Activated CD4-positive, alpha-beta T cell treated with anti-CD3 and anti-CD28 coated beads, Interleukin-2, amount 50 U/mL, for 4 hours (primary cell): ENCODE data around the gene SERF1B.
"Not testable (repeated sequence)": the region's sequence is repeated elsewhere in the genome, so short reads cannot be mapped to it uniquely, and the experiment has no call there.

Experiments used
- DNase-seq, 2 experiments: peaks; one replicate each; pipeline ENCODE4 v3.0.0-alpha.2; 2020

Gene SERF1B

GRCh38 chr5:70025106-70025844 is at the start of gene SERF1B:
TSS of gene SERF1B (plus strand) at chr5:70025251. CDS start at chr5:70025452, 201 bp downstream.
- not testable (repeated sequence) for DNase-seq

- not testable (repeated sequence) for DNase-seq
These were observed 33.3 kb upstream of the SERF1B start for GRCh38 chr5:69991713-69992112.

GRCh38 chr5:69995535-69995934 is 29.5 kb upstream of the SERF1B start:
- not testable (repeated sequence) for DNase-seq

GRCh38 chr5:70020660-70021059 is 4.4 kb upstream of the SERF1B start:
- not testable (repeated sequence) for DNase-seq

DNA sequence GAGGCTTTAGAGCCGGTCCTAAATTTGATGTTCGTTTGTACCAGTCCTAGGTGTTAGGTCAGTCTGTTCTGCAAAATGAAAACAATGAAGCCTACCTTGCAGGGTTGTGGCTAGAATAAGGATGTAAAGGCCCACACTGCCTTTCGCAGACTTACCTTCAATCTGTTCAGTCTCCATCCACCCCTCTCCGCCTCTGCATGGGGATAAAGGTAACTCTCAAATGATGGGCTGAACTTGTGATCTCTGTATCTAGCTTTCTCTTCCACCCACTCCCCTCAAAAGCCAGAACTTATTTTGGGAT is 744 bp downstream of the SERF1B start:
- not testable (repeated sequence) for DNase-seq

DNA sequence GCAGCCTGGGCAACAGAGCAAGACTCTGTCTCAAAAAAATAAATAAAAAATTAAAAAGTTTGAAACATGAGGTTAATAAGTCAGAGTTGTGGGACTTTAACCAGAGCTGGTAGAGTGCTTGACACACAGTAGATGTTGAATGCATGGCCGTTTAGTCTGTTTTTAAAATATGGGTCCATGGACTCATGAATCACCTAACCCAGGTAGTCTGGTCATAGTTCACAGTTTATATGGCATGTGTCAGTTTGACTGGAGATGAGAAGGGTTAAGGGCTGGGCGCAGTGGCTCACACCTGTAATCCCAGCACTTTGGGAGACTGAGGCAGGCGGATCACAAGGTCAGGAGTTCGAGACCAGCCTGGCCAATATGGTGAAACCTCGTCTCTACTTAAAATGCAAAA is 6.2 kb downstream of the SERF1B start:
- not testable (repeated sequence) for DNase-seq

- DNase-seq = not testable (repeated sequence)
These were observed 16.4 kb downstream of the SERF1B start for GRCh38 chr5:70041411-70041810.

DNA sequence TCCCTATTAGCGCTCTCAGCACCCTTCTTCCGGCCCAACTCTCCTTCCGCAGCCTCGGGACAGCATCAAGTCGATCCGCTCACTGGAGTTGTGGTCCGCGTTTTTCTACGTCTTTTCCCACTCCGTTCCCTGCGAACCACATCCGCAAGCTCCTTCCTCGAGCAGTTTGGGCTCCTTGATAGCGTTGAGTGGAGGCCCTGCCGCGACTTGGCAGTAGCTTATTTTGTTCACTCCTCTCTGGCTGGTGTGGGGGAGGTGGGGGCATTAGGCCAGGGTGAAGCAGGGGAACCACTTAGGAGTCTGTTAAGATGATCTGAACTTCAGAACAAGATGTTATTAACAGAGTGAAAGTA is 24.7 kb downstream of the SERF1B start:
- not testable (repeated sequence) for DNase-seq

GRCh38 chr5:70056289-70056942 is 31.4 kb downstream of the SERF1B start:
- not testable (repeated sequence) for DNase-seq

GRCh38 chr5:70057140-70057539 is 32.1 kb downstream of the SERF1B start:
- not testable (repeated sequence) for DNase-seq

DNA sequence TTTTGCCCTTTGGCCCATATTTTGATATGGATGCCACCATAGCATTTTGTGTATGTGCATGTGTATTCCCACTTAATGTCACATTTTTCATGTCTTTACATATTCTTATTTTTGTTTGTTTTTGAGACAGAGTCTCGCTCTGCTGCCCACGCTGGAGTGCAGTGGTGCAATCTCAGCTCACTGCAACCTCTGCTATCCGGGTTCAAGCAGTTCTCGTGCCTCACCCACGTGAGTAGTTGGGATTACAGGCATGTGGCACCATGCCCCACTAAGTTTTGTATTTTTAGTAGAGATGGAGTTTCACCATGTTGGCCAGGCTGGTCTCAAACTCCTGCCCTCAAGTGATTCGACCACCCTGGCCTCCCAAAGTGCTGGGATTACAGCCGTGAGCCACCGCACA is 52.6 kb downstream of the SERF1B start:
- DNase-seq = not testable (repeated sequence)

- DNase-seq = not testable (repeated sequence)
These were observed 63.9 kb downstream of the SERF1B start for GRCh38 chr5:70088907-70089464.

DNA sequence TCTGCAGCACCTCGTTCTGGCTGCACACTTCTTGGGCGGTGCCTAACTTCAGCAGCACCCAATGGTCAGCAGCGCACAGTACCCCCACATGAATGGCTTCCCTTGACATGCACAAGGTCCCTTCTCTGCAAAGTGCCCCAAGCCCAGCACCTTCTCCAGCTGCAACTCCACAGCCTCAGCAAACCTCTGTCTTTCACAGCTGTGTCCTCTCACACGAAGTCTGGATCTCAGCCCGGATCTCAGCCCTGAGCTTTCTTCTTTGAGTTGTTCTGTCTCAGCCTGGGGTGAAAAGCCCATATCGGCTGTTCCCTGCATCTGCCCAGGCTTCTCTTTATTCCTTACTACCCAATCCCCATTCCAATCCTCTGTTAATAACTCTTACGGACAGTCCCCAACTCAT is 66.7 kb downstream of the SERF1B start:
- not testable (repeated sequence) for DNase-seq
